GM21447 (cell line): ENCODE results near the gene VTN.
A peak's percentile ranks its signal among the peaks of the same experiment; 100 is the strongest.

ENCODE experiments used
- ATAC-seq: cut with Tn5 transposase; IDR thresholded peaks from one replicate; pipeline ENCODE4 v1.9.1; 2021; ENCODE audit not compliant: unreplicated experiment

Gene VTN

DNA sequence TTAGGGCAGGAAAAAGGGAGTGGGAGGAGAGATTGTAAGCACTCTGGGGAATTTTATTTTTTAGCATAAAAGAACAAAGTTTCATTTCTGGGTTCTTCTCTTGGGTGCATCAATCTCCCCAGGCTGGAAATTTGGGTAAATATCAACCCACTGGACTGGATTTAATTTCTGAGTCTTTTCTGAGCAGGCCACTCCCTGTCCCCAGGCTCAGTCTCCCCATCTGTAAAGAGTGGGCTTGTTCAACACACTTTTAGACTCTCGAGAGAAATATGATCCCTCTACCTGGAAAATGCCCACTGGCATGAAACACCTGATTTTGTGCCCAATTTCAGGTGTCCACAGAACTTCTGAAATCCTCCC, 617 bp upstream of the VTN start:
- no peak for ATAC-seq

DNA sequence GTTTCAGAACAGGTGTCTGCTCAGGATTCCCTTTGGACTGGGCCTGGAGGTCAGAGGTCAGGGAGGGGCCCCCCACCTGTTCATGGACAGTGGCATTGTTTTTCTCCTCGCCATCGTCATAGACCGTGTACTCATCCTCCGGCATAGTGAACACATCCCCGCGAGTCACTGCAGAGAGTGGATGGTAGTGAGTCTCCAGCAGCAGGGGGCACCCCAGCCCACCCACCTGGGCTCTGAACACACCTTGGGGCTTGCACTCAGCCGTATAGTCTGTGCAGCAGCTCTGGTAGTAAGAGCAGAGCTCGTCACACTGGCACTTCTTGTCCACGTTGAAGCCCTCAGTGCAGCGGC, 448 bp downstream of the VTN start:
- no peak for ATAC-seq

DNA sequence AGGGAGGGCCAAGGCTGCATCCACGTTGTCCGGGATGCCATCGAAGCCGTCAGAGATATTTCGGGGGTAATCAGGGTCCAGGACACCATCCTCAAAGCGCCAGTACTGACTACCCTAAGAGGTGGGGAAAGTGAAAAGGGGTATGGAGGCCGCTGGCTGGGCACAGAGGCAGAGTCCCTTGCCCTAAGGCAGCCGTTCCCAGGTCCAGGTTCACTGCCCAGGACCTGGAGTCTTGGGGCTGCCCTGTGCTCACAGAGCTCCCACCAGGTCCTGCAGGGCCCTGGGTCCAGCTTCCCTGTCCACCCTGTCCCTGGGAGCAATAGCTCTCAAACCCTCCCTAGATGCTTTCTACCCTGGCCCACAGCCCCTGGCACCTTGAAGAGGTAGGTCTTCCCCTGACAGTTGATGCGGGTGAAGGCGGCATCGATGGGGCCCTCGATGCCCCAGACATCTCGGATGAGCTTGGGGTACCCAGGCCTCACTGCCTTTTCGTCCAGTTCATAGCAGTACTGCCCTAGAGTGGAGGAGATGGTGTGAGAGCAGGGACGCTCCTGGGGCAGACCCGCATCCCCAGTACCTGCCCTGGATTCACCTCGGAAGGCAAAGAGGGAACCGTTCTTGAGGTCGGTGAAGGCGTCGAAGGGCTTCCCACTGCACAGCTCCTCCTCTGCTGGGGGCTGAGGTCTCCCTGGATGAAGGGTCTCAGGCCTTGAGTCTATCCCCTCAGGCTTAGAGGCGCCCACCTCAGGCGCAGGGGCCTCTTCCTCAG, 1.0 kb downstream of the VTN start:
- ATAC-seq, result no peak

DNA sequence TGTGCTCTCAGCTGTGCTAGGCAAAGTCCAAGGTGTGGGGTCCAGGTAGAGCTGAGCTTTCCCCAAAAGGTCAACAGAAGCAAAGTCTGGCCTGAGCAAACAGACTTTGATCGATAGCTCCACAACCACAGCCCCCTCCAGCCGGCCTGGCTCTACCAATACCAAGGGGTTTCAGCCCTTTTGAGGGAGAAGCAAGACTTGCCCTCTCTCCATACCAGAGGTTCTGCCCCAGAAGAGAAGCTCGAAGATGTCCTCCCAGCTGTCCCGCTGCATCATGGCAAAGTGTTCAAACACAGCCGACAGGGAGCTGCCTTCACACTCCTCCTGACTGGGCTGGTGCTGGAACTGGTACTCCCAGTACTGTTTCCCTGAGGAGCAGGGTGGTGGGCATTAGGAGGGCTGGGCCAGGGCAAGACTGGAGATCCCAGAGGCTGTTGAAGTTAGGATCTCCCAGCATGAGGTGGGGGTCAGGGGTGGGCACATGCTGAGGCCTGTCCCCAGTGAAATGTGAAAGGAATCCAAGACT, 1.7 kb downstream of the VTN start:
- ATAC-seq, result no peak

DNA sequence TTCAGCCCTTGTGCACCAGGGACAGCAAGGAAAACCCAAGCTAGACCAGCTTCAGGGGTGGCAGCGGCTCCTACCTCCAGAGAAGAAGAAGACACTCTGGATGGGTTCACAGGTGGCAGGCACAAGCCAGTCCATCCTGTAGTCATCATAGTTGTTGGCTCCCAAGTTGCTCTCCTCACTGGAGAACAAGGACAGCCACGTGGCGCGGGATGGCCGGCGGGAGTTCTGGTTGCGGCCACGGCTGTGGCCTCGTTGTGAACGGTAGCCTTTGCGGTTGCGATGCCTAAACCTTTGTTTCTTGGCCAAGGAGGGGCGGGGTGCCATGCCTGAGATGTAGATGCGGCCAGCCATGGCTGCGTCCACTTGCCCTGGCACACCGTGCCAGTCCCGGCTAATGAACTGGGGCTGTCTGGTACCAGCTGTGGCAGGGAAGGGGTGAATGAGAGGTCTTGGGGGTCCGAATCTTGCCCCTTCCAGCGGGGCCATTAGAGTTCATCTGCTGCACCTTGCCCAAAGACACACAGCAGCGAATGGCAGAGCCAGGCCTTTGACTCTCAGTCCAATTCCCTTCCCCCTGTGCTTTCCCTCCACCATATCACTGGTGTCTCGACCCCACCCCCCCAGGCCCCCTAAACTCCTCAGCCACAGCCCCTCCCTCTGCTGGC, 2.3 kb downstream of the VTN start:
- no peak for ATAC-seq

DNA sequence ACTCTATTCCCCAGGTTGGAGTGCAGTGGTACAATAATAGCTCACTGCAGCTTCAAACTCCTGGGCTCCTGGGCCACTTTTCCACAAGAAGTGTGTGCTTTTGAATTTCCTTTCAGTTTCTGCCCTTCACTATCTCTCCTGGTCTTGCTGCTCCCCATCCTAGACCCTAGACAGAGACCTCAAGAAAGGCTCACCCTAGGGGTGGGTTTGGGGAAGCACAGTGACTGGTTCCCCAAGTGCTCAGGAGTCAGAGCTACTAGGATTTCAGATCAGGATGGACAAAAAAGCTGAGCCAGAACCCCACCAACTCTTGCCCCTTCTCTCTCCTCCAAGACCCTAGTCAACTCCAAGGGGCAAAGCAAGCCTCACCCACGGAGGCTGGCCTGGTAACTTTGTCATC, 3.5 kb downstream of the VTN start:
- no peak for ATAC-seq

DNA sequence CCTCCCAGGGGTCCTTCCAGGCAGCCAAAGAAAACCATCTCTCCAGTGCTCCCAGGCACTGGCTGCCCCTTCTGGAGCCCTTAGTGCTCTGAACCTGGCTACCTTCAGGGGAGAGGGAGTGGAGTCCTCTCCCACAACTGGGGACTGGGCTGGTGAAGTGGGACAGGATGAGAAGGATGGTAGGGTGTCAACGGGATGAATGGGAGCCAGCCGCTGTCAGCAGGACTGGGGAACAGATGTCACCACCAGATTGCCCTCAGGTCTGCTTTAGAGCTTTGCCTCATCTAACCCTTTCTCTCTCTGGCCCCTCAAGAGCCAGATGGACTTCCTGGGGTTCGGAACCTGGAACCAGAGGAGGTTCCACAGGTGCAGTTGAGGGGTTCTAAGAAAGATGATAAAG, 4.6 kb downstream of the VTN start:
- ATAC-seq, result no peak

DNA sequence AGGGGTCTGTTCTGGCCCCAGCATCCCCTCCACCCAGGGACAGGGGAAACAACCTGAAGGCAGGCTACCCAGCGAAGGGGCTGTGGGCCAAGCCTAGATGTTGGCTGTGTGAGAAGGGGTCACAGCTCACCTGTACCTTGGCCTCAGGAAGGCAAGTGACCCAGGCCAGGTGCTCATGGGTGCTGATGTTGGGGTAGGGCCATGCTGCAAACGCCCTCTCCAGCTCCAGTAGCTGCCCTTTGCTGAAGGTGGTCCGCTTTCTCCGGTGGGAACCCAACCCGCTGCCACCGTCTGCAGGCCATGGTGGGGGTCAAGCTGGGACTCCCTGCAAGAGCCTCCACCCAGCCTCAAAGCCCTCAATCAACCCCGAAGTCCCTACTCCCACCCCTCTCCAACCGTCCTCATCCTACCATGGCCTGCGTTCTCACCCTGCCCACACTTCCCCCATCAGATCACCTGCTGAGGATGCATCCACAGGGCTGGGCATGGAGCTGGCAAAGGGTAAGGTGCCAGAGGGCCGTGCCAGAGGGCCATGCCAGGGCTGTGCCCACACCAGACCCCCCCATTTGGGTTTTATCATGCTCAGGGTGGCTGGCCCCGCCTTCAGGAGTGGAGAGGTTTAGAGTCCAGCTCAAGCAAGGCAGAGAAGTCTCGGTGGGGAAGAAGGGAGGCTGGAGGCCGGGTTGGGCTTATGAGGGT, 5.3 kb downstream of the VTN start, which contains the start of gene SEBOX:
TSS of gene SEBOX (minus strand) at position 535 of the 699 bp plus-strand sequence. CDS start at position 487, 48 bp downstream.
- ATAC-seq, result no peak

DNA sequence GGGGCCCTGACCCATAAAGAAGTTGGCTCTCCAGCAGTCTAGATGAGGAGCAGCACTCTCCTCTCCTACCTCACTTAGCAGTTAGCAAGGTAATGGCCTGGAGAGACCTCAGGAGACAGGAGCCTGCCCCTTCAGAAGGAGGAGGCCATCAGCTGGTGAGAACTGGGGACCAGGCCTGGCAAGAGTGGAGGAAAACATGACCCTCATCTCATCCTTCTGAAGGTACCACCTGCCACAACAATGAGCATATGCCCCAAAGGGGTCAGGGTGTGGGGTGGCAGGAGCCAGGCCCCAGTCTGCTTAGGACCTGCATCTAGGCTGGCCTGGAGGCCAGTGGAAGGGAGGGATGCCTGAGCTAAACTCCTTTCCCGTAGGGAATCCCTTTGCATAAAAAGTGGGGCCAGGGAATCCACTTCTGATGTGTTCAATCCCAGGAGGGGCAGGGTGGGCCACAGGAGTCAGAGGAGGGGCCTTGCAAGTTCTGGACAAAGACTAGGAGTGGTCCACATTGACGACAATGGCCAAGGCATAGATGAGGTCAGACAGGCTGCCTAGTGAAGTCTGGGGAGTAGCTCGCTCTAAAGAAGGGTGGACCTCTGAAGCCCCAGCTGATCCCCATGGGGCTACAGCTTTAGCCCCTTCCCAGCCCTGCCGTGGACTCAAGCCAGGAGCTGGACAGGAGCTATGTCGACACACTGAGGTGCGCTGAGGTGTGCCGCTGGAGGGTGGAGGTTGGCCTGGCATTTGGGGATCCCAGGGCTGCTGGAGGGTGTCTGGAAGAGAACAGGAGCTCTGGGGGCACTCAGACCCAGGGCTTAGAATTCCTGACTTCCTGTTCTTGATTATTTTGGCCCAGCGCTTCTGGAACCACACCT, 6.1 kb downstream of the VTN start:
- ATAC-seq, result no peak

DNA sequence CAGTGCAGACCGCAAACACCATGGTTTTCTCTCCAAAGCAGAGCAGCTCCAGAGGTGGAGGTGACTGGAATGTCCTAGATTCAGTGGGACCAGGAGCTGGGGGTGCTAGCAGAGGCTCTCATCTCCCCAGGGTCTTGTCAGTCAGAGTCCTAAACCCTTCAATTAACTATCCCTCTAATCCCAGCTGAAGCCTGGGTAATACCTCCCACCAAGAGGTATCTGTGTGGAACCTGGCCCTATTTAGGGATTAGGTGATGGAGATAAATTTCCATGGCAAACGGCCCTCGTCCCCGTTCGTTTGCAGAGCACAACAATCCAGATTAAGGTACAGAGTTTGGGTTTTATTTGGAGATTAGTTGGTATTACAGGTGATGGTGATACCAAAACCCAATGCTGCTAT, 6.9 kb downstream of the VTN start:
- ATAC-seq, result no peak

DNA sequence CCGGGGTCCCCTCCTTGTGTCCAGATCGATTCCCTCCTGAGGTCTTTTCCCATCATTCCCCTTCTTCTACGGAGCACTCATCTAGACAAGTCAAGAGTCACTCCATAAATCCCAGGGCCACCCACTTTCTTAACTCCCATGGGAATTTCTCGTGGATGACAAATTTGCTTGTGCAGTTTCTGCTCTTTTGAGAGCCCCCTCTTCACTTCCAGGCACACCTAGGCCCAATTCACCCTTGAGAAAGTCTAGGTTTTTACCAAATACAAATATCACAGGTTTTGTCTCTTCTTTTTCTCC, 12.3 kb downstream of the VTN start:
- ATAC-seq, result no peak

DNA sequence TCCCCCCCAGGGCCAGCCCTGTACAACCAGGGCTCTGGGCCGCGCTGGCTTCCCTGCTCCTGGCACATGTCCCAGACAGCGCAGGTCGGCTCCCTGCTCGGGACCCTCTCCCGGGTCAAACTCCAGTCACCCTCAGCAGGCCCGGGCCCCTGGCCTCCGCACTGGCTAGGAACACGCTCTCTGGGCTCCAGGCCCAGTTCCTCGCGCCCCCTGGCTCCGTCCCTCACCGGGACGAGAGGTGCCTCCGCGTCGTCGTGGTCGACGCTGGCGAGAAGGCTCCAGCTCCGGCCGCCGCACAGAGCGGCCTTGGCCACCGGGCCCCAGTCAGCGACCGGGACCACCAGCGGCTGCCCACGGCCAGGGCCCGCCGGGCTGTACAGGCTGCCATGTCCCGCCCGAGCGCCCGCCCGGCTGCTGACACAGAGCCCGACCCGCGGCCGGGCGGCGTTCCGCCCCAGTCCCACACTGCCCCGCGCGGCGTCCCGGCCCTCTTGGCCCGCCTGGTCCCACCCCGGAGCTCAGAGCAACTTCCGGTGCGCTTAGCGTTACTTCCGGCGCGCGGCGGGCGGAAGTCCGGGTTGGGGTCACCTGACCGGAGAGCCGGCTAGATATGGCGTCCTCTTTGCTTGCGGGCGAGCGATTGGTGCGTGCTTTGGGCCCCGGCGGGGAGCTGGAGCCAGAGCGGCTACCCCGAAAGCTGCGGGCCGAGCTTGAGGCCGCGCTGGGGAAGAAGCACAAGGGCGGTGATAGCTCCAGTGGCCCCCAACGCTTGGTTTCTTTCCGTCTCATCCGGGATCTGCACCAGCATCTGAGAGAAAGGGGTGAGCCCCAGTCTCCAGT, 12.8 kb downstream of the VTN start, which contains the start of gene POLDIP2:
TSS of gene POLDIP2 (minus strand) at position 467 of the 840 bp plus-strand sequence. CDS start at position 388, 79 bp downstream.
- peak; percentile 92 for ATAC-seq

DNA sequence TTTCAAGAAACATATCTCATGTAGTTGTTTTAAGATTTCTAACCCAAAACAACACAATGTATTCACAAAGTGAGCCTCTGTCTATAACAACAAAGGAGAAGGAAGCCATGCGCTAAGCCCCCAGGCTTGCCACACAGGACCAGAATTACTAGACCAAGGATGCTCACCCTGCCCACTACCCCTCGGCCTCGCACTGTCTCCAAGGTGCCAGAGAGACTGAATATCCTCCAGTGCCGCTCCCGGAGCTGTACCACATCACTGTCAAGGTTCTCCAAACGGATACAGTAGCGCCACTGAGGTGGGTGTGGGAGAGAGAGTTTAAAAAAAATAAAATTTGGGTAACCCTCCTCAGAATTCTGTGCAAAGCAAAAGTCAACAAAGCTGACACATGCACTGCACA, 19.8 kb downstream of the VTN start:
- no peak for ATAC-seq

DNA sequence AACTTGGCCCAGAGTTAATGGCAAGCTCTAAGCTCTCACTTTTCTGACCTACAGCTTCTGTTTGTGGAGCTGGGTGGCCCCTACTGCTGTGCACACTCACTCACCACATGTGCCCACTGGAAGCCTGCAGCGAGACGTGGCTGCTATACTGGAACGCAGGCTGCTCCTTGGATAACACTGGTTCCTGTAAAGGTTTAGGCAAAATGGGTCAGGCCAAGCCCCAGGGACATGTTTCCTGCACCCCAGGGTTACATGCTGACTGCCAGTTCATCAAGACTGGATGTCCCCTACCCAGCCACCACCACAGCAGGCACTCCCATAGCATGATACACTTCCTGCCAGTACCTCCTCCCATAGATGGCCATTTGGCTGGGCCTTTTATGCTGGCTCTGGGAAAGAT, 21.1 kb downstream of the VTN start:
- ATAC-seq, result no peak

DNA sequence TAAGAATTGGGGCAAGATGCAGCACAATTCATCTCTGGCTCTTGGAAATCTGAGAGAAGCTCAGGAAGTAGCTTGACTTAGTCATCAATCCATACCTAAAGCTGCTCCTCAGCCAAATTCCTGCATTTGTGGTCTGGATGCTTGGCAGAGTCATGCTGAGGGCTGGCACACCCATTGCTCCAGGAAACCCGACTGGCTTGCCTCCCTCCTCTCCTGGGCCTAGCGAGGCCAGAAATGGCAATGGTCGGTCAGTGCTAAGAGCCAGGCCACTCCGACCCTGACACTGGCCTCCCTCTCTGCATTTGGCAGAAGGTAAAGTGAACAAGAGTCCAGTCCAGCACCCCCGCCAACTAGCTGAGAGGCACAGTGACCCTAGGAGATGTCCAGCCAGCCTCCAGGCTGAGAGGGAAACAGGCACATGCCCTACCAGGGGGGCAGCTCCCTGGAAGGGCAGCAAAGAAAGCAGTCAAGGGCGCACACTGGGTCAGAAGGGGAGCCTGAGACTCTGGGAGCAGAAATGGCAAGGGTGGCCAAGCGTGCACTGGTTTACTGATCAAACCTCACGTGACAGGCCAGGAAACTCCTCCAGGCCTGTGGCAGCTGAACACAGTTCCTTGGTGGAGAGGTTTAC, 22.7 kb downstream of the VTN start:
- ATAC-seq, result no peak

DNA sequence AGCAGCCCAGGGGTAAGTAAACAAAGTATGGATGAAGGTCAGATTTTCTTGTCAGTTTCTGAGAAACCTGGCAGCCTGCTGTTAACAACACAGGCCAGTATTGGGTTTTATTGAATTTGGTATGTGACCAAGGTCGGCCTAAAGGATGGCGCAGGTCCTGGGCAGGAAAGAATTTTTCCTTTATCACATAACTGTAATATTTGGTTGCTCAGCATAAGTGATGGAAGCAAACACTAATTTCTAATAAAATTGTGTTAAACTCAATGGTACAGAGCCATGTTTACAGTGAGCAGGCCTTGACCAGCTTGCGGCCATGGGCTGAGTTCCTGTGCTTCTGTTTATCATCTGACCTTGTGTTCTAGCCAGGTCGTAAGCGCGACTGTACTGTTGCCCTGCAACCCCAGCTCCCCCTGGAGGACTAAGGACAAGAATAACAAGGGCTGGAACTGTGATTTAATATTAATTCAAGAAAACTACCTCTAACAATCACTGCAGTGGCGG, 23.3 kb downstream of the VTN start:
- ATAC-seq, result no peak

DNA sequence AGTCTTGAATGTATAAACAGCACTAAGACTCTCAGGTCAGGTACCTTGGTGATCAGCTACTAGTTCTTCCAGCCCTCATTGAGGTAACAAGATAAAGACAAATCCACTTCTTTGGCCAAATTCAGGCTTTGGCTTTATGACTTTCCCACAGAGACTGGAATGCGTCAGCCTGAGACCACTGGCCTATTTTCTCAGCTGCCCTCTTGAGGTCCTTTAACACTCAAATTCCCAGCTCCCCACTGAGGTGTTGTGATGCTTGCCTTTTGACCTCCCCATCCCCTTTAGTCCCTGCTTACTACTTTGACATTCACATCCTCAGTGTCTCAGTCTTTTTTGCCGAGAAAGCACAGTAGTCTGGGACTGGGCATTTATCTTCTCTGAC, 23.9 kb downstream of the VTN start:
- no peak for ATAC-seq

DNA sequence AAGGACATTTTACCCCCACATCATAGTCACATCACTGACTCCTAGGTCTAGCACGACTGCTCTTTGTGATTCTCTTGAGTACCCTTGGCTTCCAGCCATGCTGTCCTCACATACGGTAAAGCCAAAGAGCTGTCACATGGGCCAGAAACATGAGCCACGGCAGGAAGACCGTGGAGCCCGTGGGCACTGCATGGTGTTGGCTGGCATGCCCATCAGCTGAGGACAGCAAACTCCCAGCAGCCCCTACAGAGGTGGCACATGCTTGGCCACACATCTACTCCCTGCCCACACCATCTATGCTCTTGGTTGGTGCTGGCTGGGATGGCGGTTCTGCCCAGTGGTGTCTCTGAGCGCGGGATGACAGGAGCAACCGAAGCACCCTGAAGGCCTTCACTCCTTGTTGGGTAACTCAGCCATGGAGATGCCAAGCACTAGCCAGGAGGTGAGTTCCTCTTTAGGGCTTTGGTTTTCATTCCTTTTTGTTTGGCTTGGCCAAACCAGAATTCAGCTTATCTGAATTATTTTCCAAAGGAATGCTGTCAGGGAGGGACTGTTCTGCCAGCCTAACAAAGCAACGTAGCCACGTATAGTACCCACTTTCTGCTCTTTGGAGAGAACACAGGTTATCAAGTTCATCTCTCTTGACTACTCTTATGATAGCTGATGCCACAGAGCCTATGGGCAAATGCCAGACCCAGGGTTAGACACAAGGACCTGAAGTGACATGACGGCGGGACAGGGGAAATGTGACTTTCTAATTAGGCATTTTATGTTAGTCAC, 24.5 kb downstream of the VTN start:
- ATAC-seq, result no peak

DNA sequence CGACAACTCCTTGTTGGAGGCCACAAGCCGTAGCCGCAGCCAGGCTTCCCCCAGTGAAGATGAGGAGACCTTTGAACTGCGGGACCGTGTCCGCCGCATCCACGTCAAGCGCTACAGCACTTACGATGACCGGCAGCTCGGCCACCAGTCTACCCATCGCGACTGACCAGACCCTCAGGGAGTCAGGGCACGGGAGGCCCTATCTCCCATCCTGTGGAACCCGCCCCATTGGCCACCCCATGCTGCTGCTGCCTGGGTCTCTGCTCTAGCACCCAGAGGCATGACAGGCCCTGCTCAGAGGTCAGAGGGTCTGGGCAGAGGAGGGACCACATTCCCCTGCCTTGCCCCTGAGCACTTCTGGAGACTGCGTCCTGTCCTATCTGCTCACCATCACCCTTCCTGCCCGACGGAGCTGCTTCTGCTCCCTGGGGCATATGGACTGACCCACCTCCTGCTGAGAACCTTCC, 25.6 kb downstream of the VTN start:
- no peak for ATAC-seq
